Panc1 (cell line): Measurements from ENCODE around the gene PDLIM3. TPM values are rescaled to one million over a fixed set of nuclear protein-coding genes. Genes with fewer than 3 reads are reported as not detected.

Source experiments
- ATAC-seq: fragments of 200-7000 bp; cut with Tn5 transposase; 2 replicates; pipeline ENCODE4 v1.9.1; 2020; ENCODE audit warnings: mild to moderate bottlenecking, moderate library complexity
- BruUV-seq: library from RNA; stranded (reverse); fragments of 400-500 nt; replicated peaks from 2 replicates; lab custom pipeline; 2021; lab: Mats Ljungman, UMichigan
- CTCF ChIA-PET: fragments of 300-600 bp; sonication (Branson Sonifier 250); formaldehyde crosslinking; loops from one replicate; lab custom pipeline; 2022; ENCODE audit warnings: antibody characterized with exemption; lab: Charles Lee
- POLR2A ChIA-PET: fragments of 300-600 bp; sonication (Branson Sonifier 250); formaldehyde crosslinking; loops from one replicate; lab custom pipeline; 2022; ENCODE audit warnings: antibody characterized with exemption; lab: Charles Lee
- DNase-seq: peaks from one replicate; pipeline ENCODE4 v3.0.0-alpha.2; 2010; ENCODE audit warnings: low read depth, low spot score
- H3K27ac ChIP-seq: 2 replicates; pipeline ENCODE4 v1.5.1; 2011; ENCODE audit warnings: mild to moderate bottlenecking, low read length, inconsistent platforms
- H3K27me3 ChIP-seq: fragments of 200-500 bp; sonication (Bioruptor generic); 2 replicates; pipeline ENCODE4 v1.6.0; 2014; ENCODE audit warnings: low read length, inconsistent platforms; ENCODE audit not compliant: control insufficient read depth, insufficient read depth
- H3K36me3 ChIP-seq: fragments of 200-500 bp; sonication (Bioruptor generic); 2 replicates; pipeline ENCODE4 v1.5.1; 2014; ENCODE audit warnings: inconsistent platforms, mild to moderate bottlenecking, low read length, moderate library complexity; ENCODE audit not compliant: control insufficient read depth, insufficient read depth
- H3K4me1 ChIP-seq: 2 replicates; pipeline ENCODE4 v1.5.1; 2011; ENCODE audit warnings: inconsistent platforms, mild to moderate bottlenecking, low read length, moderate library complexity; ENCODE audit not compliant: control insufficient read depth, insufficient read depth
- H3K4me3 ChIP-seq, 2 experiments: 2 replicates each; pipeline ENCODE4 v1.5.1; 2011 to 2012; ENCODE audit warnings: low read depth in 2 of 2, low read length in 2 of 2, mild to moderate bottlenecking in 2 of 2, inconsistent platforms in 1 of 2, moderate library complexity in 1 of 2
- H3K9me3 ChIP-seq: fragments of 200-500 bp; sonication (Bioruptor generic); 2 replicates; pipeline ENCODE4 v1.5.1; 2014; ENCODE audit warnings: low read depth, mild to moderate bottlenecking, inconsistent platforms, low read length, moderate library complexity; ENCODE audit not compliant: control insufficient read depth, insufficient read depth
- CTCF ChIP-seq: fragments of 450-650 bp; IDR thresholded peaks from 2 replicates; pipeline ENCODE4 v1.5.1; 2017; ENCODE audit warnings: mild to moderate bottlenecking
- POLR2AphosphoS5 ChIP-seq: IDR thresholded peaks from 2 replicates; pipeline ENCODE4 v1.6.1; 2012; ENCODE audit warnings: mild to moderate bottlenecking, low read depth, low read length, moderate library complexity
- REST ChIP-seq, 2 experiments: IDR thresholded peaks; 2 replicates each; pipeline ENCODE4 v1.6.1; 2011 to 2012; ENCODE audit warnings: low read depth in 2 of 2, control low read depth in 1 of 2, low read length in 1 of 2, mild to moderate bottlenecking in 1 of 2, moderate library complexity in 1 of 2; ENCODE audit not compliant: insufficient read depth in 1 of 2
- SIN3A ChIP-seq: IDR thresholded peaks from 2 replicates; pipeline ENCODE4 v1.6.1; 2012; ENCODE audit warnings: low read depth, mild to moderate bottlenecking, low read length, moderate library complexity, borderline replicate concordance; ENCODE audit not compliant: insufficient read depth
- TCF7L2 ChIP-seq: IDR thresholded peaks from 2 replicates; pipeline ENCODE4 v1.6.1; 2011; ENCODE audit warnings: mild to moderate bottlenecking, low read depth, low read length, inconsistent platforms
- in situ Hi-C: cut with HindIII; loops from 2 replicates; pipeline ENCODE4 v1.10.0; 2016; ENCODE audit warnings: low sequenced_read_pairs, low pct_unique_long_range_greater_than_20kb
- intact Hi-C: fragments of 100-400 bp; cut with micrococcal nuclease; formaldehyde crosslinking; loops from one replicate; pipeline ENCODE4 v1.10.0; 2022; ENCODE audit not compliant: unreplicated experiment
- total RNA-seq: library from RNA; stranded (reverse); gene quantifications from one replicate; pipeline ENCODE4 v1.2.1, GENCODE V29; 2021; ENCODE audit not compliant: unreplicated experiment

The PDLIM3 gene
- total RNA-seq, 1 experiment from 2014 or later = 0.10 TPM

- no peak overlapping the region for H3K4me3 ChIP-seq
- peaks cover 8% of the 10 kb centered on the region for H3K27me3 ChIP-seq
- no peaks in the 10 kb centered on the region for H3K9me3 ChIP-seq
- H3K4me1 ChIP-seq = no peaks in the 10 kb centered on the region
- TF ChIP-seq REST (IDR thresholded peaks at IDR 0.05; ENCODE audit: insufficient read depth in 1 of 2, low read depth in 2 of 2, low read length in 1 of 2) = no peak
- no peak for TF ChIP-seq TCF7L2
- no peak for TF ChIP-seq CTCF
- TF ChIP-seq POLR2AphosphoS5 = no peak
- H3K36me3 ChIP-seq = no peaks in the 10 kb centered on the region
- intact Hi-C loops (no loop called here), in situ Hi-C loops (no loop called here)
- no TSS peak for BruUV-seq
- ChIA-PET POLR2A (interaction anchor here (0.6 kb wide), 1 partner anchor 566 kb away, joined by 4 read pairs; no protein-coding TSS in a partner anchor), CTCF (no interaction called here)
- ATAC-seq (no peak), DNase-seq (no peak)
- H3K27ac ChIP-seq = no peak overlapping the region
These were observed 71.1 kb downstream of the PDLIM3 start for GRCh38 chr4:185464183-185464582.

- ATAC-seq (no peak), DNase-seq (no peak)
- H3K36me3 ChIP-seq = no peaks in the 10 kb centered on the region
- ChIA-PET POLR2A (no interaction called here), CTCF (no interaction called here)
- H3K4me1 ChIP-seq = no peaks in the 10 kb centered on the region
- in situ Hi-C loops (no loop called here), intact Hi-C loops (no loop called here)
- peaks cover 6% of the 10 kb centered on the region for H3K27me3 ChIP-seq
- no peak overlapping the region for H3K4me3 ChIP-seq
- H3K27ac ChIP-seq = no peak overlapping the region
- TF ChIP-seq SIN3A (no peak), REST (IDR thresholded peaks at IDR 0.05; ENCODE audit: insufficient read depth in 1 of 2, low read depth in 2 of 2, low read length in 1 of 2) (no peak), TCF7L2 (no peak), POLR2AphosphoS5 (no peak)
- no TSS peak for BruUV-seq
- H3K9me3 ChIP-seq = no peaks in the 10 kb centered on the region
These were observed 71.8 kb downstream of the PDLIM3 start for GRCh38 chr4:185463541-185463940.
